ENCODE results near the gene MAPKBP1.

DNA sequence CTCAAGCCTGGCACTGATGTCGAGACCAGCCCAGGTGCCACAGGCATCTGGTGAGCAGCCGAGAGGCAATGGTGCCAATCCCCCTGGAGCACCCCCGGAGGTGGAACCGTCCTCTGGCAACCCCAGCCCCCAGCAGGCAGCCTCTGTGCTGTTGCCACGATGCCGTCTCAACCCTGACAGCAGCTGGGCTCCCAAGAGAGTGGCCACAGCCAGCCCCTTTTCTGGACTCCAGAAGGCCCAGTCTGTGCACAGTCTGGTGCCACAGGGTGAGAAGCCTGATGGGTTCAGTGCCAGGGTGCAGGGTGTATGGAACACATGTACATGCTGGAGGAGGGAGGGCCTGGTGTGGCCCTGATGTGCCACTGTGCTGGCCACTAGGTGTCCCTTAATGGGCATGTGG is 48.7 kb downstream of the MAPKBP1 start:
- no peak for TF ChIP-seq ZNF121 (CRISPR knock-in tag; IDR thresholded peaks at IDR 0.05)
- TF ChIP-seq, protein P1, sequence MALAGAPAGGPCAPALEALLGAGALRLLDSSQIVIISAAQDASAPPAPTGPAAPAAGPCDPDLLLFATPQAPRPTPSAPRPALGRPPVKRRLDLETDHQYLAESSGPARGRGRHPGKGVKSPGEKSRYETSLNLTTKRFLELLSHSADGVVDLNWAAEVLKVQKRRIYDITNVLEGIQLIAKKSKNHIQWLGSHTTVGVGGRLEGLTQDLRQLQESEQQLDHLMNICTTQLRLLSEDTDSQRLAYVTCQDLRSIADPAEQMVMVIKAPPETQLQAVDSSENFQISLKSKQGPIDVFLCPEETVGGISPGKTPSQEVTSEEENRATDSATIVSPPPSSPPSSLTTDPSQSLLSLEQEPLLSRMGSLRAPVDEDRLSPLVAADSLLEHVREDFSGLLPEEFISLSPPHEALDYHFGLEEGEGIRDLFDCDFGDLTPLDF (CRISPR knock-in tag; IDR thresholded peaks at IDR 0.05), result no peak
- no peak for TF ChIP-seq NR2C2 (CRISPR knock-in tag; IDR thresholded peaks at IDR 0.05)

All from WTC11 (cell line).